Tibial nerve (tissue), 4 donors: ENCODE results near the gene C1QBP.

Experiments
- EP300 ChIP-seq, 2 donors: sonication (generic); formaldehyde crosslinking; IDR thresholded peaks; one replicate each; pipeline ENCODE4 v1.6.1; 2017; ENCODE audit warnings: antibody characterized with exemption in 2 of 2, mild to moderate bottlenecking in 1 of 2
- POLR2A ChIP-seq, 2 donors: fragments of 450-650 bp; IDR thresholded peaks; one replicate each; pipeline ENCODE4 v1.6.1; 2017; ENCODE audit warnings: antibody characterized with exemption in 2 of 2, mild to moderate bottlenecking in 2 of 2, moderate library complexity in 2 of 2
- TF ChIP-seq, protein P1 (sequence below), 5 experiments: fragments of 200-600 bp in 3 of 5; fragments of 450-650 bp in 2 of 5; sonication (generic) in 3 of 5; IDR thresholded peaks; one replicate each; pipeline ENCODE4 v1.5.1; 2016 to 2019; ENCODE audit warnings: antibody characterized with exemption in 5 of 5, mild to moderate bottlenecking in 3 of 5, moderate library complexity in 2 of 5

- TF ChIP-seq, protein P1, sequence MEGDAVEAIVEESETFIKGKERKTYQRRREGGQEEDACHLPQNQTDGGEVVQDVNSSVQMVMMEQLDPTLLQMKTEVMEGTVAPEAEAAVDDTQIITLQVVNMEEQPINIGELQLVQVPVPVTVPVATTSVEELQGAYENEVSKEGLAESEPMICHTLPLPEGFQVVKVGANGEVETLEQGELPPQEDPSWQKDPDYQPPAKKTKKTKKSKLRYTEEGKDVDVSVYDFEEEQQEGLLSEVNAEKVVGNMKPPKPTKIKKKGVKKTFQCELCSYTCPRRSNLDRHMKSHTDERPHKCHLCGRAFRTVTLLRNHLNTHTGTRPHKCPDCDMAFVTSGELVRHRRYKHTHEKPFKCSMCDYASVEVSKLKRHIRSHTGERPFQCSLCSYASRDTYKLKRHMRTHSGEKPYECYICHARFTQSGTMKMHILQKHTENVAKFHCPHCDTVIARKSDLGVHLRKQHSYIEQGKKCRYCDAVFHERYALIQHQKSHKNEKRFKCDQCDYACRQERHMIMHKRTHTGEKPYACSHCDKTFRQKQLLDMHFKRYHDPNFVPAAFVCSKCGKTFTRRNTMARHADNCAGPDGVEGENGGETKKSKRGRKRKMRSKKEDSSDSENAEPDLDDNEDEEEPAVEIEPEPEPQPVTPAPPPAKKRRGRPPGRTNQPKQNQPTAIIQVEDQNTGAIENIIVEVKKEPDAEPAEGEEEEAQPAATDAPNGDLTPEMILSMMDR (IDR thresholded peaks at IDR 0.05): no peak
- peak; percentile 26 to 28 for TF ChIP-seq POLR2A (IDR thresholded peaks at IDR 0.05)
- TF ChIP-seq EP300 (IDR thresholded peaks at IDR 0.05): no peak
Measured at GRCh38 chr17:5485270-5486205, 46.6 kb upstream of the C1QBP start, which contains the start of gene DERL2.
